ENCODE data around the gene HNRNPAB.

The HNRNPAB gene

GRCh38 chr5:178204182-178204934 is at the start of gene HNRNPAB:
HNRNPAB (plus strand) TSS chr5:178204533; CDS start chr5:178204838, 305 bp downstream.
- DNase-seq: peak; percentile 90

- no peak for DNase-seq
These were observed 49.3 kb upstream of the HNRNPAB start for GRCh38 chr5:178155065-178155464.

GRCh38 chr5:178160176-178160575 is 44.2 kb upstream of the HNRNPAB start:
- no peak for DNase-seq

- no peak for DNase-seq
These were observed 41.9 kb upstream of the HNRNPAB start for GRCh38 chr5:178162481-178162880.

- DNase-seq: peak; percentile 74
These were observed 40.3 kb upstream of the HNRNPAB start for GRCh38 chr5:178163772-178164735.

GRCh38 chr5:178165581-178165980 is 38.8 kb upstream of the HNRNPAB start:
- no peak for DNase-seq

- no peak for DNase-seq
These were observed 33.9 kb upstream of the HNRNPAB start for GRCh38 chr5:178170455-178170854.

GRCh38 chr5:178174456-178174855 is 29.9 kb upstream of the HNRNPAB start:
- DNase-seq: no peak

- no peak for DNase-seq
These were observed 27.5 kb upstream of the HNRNPAB start for GRCh38 chr5:178176791-178177190.

- no peak for DNase-seq
These were observed 26.8 kb upstream of the HNRNPAB start for GRCh38 chr5:178177569-178177968.

- no peak for DNase-seq
These were observed 24.0 kb upstream of the HNRNPAB start for GRCh38 chr5:178180141-178180863.

- DNase-seq: no peak
These were observed 22.0 kb upstream of the HNRNPAB start for GRCh38 chr5:178182158-178182876.

- DNase-seq: no peak
These were observed 17.9 kb upstream of the HNRNPAB start for GRCh38 chr5:178186427-178186826.

- no peak for DNase-seq
These were observed 17.3 kb upstream of the HNRNPAB start, which contains the start of gene GMCL2 for GRCh38 chr5:178187014-178187413. GMCL2 (minus strand) TSS chr5:178187371; CDS start chr5:178187299, 72 bp downstream.

GRCh38 chr5:178189433-178189832 is 14.9 kb upstream of the HNRNPAB start:
- DNase-seq: no peak

GRCh38 chr5:178191661-178192060 is 12.7 kb upstream of the HNRNPAB start:
- no peak for DNase-seq

GRCh38 chr5:178192244-178192643 is 12.1 kb upstream of the HNRNPAB start:
- no peak for DNase-seq

GRCh38 chr5:178192787-178193186 is 11.5 kb upstream of the HNRNPAB start:
- DNase-seq: no peak

- DNase-seq: no peak
These were observed 11.0 kb upstream of the HNRNPAB start for GRCh38 chr5:178193251-178193809.

GRCh38 chr5:178194026-178194425 is 10.3 kb upstream of the HNRNPAB start:
- no peak for DNase-seq

GRCh38 chr5:178196281-178196812 is 8.0 kb upstream of the HNRNPAB start:
- DNase-seq: no peak

GRCh38 chr5:178196986-178197385 is 7.3 kb upstream of the HNRNPAB start:
- DNase-seq: no peak
